GM23338 (cell line): Measurements from ENCODE around the gene ATP4A. TPM values are rescaled to one million over a fixed set of nuclear protein-coding genes. Genes with fewer than 3 reads are reported as not detected.

Source experiments
- ATAC-seq: fragments of 200-7000 bp; cut with Tn5 transposase; 3 replicates; pipeline ENCODE4 v1.9.1; 2020
- DNase-seq: peaks from one replicate; pipeline ENCODE4 v3.0.0-alpha.2; 2015; ENCODE audit warnings: low spot score
- H2AFZ ChIP-seq: fragments of 200-600 bp; sonication (generic); 2 replicates; pipeline ENCODE4 v1.8.0; 2016; ENCODE audit warnings: antibody characterized with exemption, mild to moderate bottlenecking, moderate library complexity
- H3F3A ChIP-seq: fragments of 200-600 bp; sonication (generic); replicated peaks from 2 replicates; pipeline ENCODE4 v1.8.0; 2017; ENCODE audit warnings: antibody characterized with exemption, mixed run types, low read depth
- H3K27ac ChIP-seq: fragments of 200-600 bp; sonication (generic); 2 replicates; pipeline ENCODE4 v1.6.1; 2016; ENCODE audit warnings: low read depth
- H3K27me3 ChIP-seq: fragments of 200-600 bp; sonication (generic); 2 replicates; pipeline ENCODE4 v1.8.0; 2016; ENCODE audit warnings: mild to moderate bottlenecking, mixed run types, moderate library complexity; ENCODE audit not compliant: insufficient read depth
- H3K36me3 ChIP-seq: fragments of 200-600 bp; sonication (generic); 2 replicates; pipeline ENCODE4 v1.8.0; 2016; ENCODE audit warnings: mild to moderate bottlenecking; ENCODE audit not compliant: insufficient read depth
- H3K4me1 ChIP-seq: fragments of 200-600 bp; sonication (generic); 2 replicates; pipeline ENCODE4 v1.8.0; 2016; ENCODE audit warnings: mild to moderate bottlenecking, moderate library complexity; ENCODE audit not compliant: insufficient read depth
- H3K4me2 ChIP-seq: fragments of 200-600 bp; sonication (generic); 2 replicates; pipeline ENCODE4 v1.7.1; 2017; ENCODE audit warnings: mixed run types
- H3K4me3 ChIP-seq: fragments of 200-600 bp; sonication (generic); 2 replicates; pipeline ENCODE4 v1.6.1; 2016; ENCODE audit warnings: mixed run types
- H3K79me2 ChIP-seq: fragments of 200-600 bp; sonication (generic); replicated peaks from 2 replicates; pipeline ENCODE4 v1.8.0; 2017; ENCODE audit warnings: mild to moderate bottlenecking; ENCODE audit not compliant: insufficient read depth
- H3K9me2 ChIP-seq: fragments of 200-600 bp; sonication (generic); 2 replicates; pipeline ENCODE4 v1.8.0; 2017; ENCODE audit not compliant: insufficient read depth
- H4K20me1 ChIP-seq: fragments of 200-600 bp; sonication (generic); replicated peaks from 2 replicates; pipeline ENCODE4 v1.8.0; 2017; ENCODE audit warnings: mild to moderate bottlenecking; ENCODE audit not compliant: insufficient read depth
- H3K27ac Mint-ChIP-seq: 2 replicates; pipeline ENCODE4 v1.8.0; 2020; ENCODE audit warnings: inconsistent platforms, mild to moderate bottlenecking, moderate library complexity, mixed read lengths
- H3K27me3 Mint-ChIP-seq: 3 replicates; pipeline ENCODE4 v1.8.0; 2022; ENCODE audit warnings: low read depth, mild to moderate bottlenecking, moderate library complexity, mixed read lengths, inconsistent platforms; ENCODE audit not compliant: insufficient read depth, poor library complexity
- H3K36me3 Mint-ChIP-seq: 3 replicates; pipeline ENCODE4 v1.8.0; 2021; ENCODE audit warnings: low read depth, mild to moderate bottlenecking, inconsistent platforms, moderate library complexity, mixed read lengths
- H3K4me1 Mint-ChIP-seq: 3 replicates; pipeline ENCODE4 v1.8.0; 2020; ENCODE audit warnings: mild to moderate bottlenecking, inconsistent platforms, mixed read lengths
- H3K4me3 Mint-ChIP-seq: 3 replicates; pipeline ENCODE4 v1.8.0; 2021; ENCODE audit warnings: moderate library complexity, mild to moderate bottlenecking, inconsistent platforms, mixed read lengths
- H3K9me3 Mint-ChIP-seq: 3 replicates; pipeline ENCODE4 v1.8.0; 2020; ENCODE audit warnings: moderate library complexity, mild to moderate bottlenecking, inconsistent platforms, mixed read lengths
- CREB1 ChIP-seq: fragments of 250-450 bp; sonication (Bioruptor Pico); IDR thresholded peaks from 2 replicates; pipeline ENCODE4 v1.5.0; 2020; ENCODE audit warnings: low read depth, mild to moderate bottlenecking, moderate library complexity
- EZH2 ChIP-seq: fragments of 200-600 bp; sonication (generic); IDR thresholded peaks from one replicate; pipeline ENCODE4 v1.8.0; 2017; ENCODE audit warnings: antibody characterized with exemption, mild to moderate bottlenecking, low read depth; ENCODE audit not compliant: unreplicated experiment
- EZH2phosphoT487 ChIP-seq: fragments of 200-600 bp; sonication (generic); IDR thresholded peaks from one replicate; pipeline ENCODE4 v1.8.1; 2018; ENCODE audit warnings: antibody characterized with exemption; ENCODE audit not compliant: unreplicated experiment
- JUNB ChIP-seq: IDR thresholded peaks from one replicate; pipeline ENCODE4 v1.6.1; 2016; ENCODE audit warnings: antibody characterized with exemption; ENCODE audit not compliant: unreplicated experiment
- NANOG ChIP-seq: IDR thresholded peaks from 2 replicates; pipeline ENCODE4 v1.6.1; 2016; ENCODE audit warnings: antibody characterized with exemption, borderline replicate concordance
- POLR2AphosphoS5 ChIP-seq: IDR thresholded peaks from 2 replicates; pipeline ENCODE4 v1.6.1; 2016; ENCODE audit warnings: antibody characterized with exemption, low read depth
- STAT1 ChIP-seq: IDR thresholded peaks from one replicate; pipeline ENCODE4 v1.6.1; 2016; ENCODE audit warnings: antibody characterized with exemption; ENCODE audit not compliant: unreplicated experiment
- ZNF114 ChIP-seq: fragments of 250-450 bp; sonication (Bioruptor Pico); IDR thresholded peaks from 2 replicates; pipeline ENCODE4 v1.5.0; 2020; ENCODE audit warnings: mild to moderate bottlenecking, moderate library complexity
- ZNF331 ChIP-seq: fragments of 250-450 bp; sonication (Bioruptor Pico); IDR thresholded peaks from 2 replicates; pipeline ENCODE4 v1.5.0; 2020; ENCODE audit warnings: low read depth, mild to moderate bottlenecking, moderate library complexity
- polyA plus RNA-seq: library from polyadenylated mRNA; unstranded; fragments of >200 nt; fragmentation: Nextera tagmentation; extraction: Ambion mirVana; gene quantifications from 2 replicates; pipeline ENCODE4 v1.2.1, GENCODE V29; 2016
- total RNA-seq: library from RNA; depleted of rRNA; stranded (reverse); fragments of >200 nt; shearing (Covaris generic); gene quantifications from 2 replicates; pipeline ENCODE4 v1.2.3, GENCODE V29; 2014
- TF ChIP-seq, protein P1 (sequence below): IDR thresholded peaks from 2 replicates; pipeline ENCODE4 v1.6.1; 2016; ENCODE audit warnings: antibody characterized with exemption
- TF ChIP-seq, protein P2 (sequence below): IDR thresholded peaks from one replicate; pipeline ENCODE4 v1.6.1; 2018; ENCODE audit warnings: antibody characterized with exemption; ENCODE audit not compliant: unreplicated experiment
- TF ChIP-seq, protein P3 (sequence below): fragments of 250-450 bp; sonication (Bioruptor Pico); IDR thresholded peaks from 2 replicates; pipeline ENCODE4 v1.5.0; 2020; ENCODE audit warnings: mild to moderate bottlenecking, moderate library complexity
- TF ChIP-seq, protein P4 (sequence below), 2 experiments: fragments of 200-600 bp in 1 of 2; sonication (generic) in 1 of 2; conservative IDR thresholded peaks; 2 replicates each; pipeline versions ENCODE4 v1.5.1 to v1.6.1; 2016 to 2017; ENCODE audit warnings: antibody characterized with exemption in 2 of 2, low read depth in 2 of 2, mild to moderate bottlenecking in 2 of 2, moderate library complexity in 1 of 2

The ATP4A gene
- total and polyA plus RNA-seq, 2 experiments from 2014 or later: 0.61 to 0.63 TPM

DNA sequence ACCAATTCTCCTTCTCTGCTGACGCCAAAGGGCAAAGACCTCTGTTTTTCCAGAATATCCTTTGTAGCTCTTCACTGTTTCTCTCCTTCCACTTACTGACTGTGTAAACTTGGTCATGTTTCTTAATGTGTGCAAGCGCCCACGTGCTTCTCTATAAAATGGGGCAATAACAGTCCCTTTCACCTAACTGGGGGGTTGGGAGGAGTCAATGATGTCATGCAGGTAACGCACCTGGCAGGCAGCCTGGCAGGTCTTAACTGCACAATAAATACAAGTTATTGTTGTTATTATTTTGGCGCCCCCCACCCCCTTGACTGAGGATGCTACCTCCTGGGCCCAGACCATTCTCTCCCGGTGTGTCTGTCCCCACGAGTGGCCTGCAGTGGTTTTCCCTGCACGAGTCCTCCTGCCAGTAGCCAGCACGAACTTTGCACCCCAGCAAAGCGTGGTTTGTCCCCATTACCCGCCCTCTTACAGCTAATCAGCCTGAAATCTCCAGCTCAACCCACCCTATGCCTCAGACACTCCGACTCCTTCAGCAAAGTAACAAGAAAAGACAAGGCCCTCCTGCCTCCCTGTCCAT is 40.6 kb downstream of the ATP4A start:
- H3K4me1 Mint-ChIP-seq: peaks cover 37% of the 10 kb centered on the region
- H3K36me3 Mint-ChIP-seq: no peaks in the 10 kb centered on the region; the same call in 2 of the 3 replicates
- H3K4me3 ChIP-seq: no peak overlapping the region
- no peak overlapping the region for H3K4me2 ChIP-seq
- H3K27ac ChIP-seq: no peak overlapping the region
- peaks cover 18% of the 10 kb centered on the region for H3K27me3 Mint-ChIP-seq
- TF ChIP-seq STAT1 (no peak), POLR2AphosphoS5 (no peak), ZNF114 (CRISPR knock-in tag) (no peak), CREB1 (CRISPR knock-in tag) (no peak), EZH2phosphoT487 (no peak), ZNF331 (no peak), NANOG (no peak), EZH2 (no peak), JUNB (no peak)
- TF ChIP-seq, protein P1, sequence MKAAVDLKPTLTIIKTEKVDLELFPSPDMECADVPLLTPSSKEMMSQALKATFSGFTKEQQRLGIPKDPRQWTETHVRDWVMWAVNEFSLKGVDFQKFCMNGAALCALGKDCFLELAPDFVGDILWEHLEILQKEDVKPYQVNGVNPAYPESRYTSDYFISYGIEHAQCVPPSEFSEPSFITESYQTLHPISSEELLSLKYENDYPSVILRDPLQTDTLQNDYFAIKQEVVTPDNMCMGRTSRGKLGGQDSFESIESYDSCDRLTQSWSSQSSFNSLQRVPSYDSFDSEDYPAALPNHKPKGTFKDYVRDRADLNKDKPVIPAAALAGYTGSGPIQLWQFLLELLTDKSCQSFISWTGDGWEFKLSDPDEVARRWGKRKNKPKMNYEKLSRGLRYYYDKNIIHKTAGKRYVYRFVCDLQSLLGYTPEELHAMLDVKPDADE: no peak
- TF ChIP-seq, protein P2, sequence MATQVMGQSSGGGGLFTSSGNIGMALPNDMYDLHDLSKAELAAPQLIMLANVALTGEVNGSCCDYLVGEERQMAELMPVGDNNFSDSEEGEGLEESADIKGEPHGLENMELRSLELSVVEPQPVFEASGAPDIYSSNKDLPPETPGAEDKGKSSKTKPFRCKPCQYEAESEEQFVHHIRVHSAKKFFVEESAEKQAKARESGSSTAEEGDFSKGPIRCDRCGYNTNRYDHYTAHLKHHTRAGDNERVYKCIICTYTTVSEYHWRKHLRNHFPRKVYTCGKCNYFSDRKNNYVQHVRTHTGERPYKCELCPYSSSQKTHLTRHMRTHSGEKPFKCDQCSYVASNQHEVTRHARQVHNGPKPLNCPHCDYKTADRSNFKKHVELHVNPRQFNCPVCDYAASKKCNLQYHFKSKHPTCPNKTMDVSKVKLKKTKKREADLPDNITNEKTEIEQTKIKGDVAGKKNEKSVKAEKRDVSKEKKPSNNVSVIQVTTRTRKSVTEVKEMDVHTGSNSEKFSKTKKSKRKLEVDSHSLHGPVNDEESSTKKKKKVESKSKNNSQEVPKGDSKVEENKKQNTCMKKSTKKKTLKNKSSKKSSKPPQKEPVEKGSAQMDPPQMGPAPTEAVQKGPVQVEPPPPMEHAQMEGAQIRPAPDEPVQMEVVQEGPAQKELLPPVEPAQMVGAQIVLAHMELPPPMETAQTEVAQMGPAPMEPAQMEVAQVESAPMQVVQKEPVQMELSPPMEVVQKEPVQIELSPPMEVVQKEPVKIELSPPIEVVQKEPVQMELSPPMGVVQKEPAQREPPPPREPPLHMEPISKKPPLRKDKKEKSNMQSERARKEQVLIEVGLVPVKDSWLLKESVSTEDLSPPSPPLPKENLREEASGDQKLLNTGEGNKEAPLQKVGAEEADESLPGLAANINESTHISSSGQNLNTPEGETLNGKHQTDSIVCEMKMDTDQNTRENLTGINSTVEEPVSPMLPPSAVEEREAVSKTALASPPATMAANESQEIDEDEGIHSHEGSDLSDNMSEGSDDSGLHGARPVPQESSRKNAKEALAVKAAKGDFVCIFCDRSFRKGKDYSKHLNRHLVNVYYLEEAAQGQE: no peak
- TF ChIP-seq, protein P3, sequence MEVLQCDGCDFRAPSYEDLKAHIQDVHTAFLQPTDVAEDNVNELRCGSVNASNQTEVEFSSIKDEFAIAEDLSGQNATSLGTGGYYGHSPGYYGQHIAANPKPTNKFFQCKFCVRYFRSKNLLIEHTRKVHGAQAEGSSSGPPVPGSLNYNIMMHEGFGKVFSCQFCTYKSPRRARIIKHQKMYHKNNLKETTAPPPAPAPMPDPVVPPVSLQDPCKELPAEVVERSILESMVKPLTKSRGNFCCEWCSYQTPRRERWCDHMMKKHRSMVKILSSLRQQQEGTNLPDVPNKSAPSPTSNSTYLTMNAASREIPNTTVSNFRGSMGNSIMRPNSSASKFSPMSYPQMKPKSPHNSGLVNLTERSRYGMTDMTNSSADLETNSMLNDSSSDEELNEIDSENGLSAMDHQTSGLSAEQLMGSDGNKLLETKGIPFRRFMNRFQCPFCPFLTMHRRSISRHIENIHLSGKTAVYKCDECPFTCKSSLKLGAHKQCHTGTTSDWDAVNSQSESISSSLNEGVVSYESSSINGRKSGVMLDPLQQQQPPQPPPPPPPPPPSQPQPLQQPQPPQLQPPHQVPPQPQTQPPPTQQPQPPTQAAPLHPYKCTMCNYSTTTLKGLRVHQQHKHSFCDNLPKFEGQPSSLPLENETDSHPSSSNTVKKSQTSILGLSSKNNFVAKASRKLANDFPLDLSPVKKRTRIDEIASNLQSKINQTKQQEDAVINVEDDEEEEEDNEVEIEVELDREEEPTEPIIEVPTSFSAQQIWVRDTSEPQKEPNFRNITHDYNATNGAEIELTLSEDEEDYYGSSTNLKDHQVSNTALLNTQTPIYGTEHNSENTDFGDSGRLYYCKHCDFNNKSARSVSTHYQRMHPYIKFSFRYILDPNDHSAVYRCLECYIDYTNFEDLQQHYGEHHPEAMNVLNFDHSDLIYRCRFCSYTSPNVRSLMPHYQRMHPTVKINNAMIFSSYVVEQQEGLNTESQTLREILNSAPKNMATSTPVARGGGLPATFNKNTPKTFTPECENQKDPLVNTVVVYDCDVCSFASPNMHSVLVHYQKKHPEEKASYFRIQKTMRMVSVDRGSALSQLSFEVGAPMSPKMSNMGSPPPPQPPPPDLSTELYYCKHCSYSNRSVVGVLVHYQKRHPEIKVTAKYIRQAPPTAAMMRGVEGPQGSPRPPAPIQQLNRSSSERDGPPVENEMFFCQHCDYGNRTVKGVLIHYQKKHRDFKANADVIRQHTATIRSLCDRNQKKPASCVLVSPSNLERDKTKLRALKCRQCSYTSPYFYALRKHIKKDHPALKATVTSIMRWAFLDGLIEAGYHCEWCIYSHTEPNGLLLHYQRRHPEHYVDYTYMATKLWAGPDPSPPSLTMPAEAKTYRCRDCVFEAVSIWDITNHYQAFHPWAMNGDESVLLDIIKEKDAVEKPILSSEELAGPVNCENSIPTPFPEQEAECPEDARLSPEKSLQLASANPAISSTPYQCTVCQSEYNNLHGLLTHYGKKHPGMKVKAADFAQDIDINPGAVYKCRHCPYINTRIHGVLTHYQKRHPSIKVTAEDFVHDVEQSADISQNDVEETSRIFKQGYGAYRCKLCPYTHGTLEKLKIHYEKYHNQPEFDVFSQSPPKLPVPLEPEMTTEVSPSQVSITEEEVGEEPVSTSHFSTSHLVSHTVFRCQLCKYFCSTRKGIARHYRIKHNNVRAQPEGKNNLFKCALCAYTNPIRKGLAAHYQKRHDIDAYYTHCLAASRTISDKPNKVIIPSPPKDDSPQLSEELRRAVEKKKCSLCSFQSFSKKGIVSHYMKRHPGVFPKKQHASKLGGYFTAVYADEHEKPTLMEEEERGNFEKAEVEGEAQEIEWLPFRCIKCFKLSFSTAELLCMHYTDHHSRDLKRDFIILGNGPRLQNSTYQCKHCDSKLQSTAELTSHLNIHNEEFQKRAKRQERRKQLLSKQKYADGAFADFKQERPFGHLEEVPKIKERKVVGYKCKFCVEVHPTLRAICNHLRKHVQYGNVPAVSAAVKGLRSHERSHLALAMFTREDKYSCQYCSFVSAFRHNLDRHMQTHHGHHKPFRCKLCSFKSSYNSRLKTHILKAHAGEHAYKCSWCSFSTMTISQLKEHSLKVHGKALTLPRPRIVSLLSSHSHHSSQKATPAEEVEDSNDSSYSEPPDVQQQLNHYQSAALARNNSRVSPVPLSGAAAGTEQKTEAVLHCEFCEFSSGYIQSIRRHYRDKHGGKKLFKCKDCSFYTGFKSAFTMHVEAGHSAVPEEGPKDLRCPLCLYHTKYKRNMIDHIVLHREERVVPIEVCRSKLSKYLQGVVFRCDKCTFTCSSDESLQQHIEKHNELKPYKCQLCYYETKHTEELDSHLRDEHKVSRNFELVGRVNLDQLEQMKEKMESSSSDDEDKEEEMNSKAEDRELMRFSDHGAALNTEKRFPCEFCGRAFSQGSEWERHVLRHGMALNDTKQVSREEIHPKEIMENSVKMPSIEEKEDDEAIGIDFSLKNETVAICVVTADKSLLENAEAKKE: no peak
- TF ChIP-seq, protein P4, sequence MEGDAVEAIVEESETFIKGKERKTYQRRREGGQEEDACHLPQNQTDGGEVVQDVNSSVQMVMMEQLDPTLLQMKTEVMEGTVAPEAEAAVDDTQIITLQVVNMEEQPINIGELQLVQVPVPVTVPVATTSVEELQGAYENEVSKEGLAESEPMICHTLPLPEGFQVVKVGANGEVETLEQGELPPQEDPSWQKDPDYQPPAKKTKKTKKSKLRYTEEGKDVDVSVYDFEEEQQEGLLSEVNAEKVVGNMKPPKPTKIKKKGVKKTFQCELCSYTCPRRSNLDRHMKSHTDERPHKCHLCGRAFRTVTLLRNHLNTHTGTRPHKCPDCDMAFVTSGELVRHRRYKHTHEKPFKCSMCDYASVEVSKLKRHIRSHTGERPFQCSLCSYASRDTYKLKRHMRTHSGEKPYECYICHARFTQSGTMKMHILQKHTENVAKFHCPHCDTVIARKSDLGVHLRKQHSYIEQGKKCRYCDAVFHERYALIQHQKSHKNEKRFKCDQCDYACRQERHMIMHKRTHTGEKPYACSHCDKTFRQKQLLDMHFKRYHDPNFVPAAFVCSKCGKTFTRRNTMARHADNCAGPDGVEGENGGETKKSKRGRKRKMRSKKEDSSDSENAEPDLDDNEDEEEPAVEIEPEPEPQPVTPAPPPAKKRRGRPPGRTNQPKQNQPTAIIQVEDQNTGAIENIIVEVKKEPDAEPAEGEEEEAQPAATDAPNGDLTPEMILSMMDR (conservative IDR thresholded peaks at IDR 0.05; ENCODE audit: low read depth in 2 of 2): no peak
- H3K4me3 Mint-ChIP-seq: no peak overlapping the region
- no peak overlapping the region for H3K27ac Mint-ChIP-seq
- DNase-seq: no peak
- H3K79me2 ChIP-seq: no peaks in the 10 kb centered on the region
- ATAC-seq: no peak
- no peaks in the 10 kb centered on the region for H3K9me3 Mint-ChIP-seq
- peaks cover 24% of the 10 kb centered on the region for H3K4me1 ChIP-seq
- no peaks in the 10 kb centered on the region for H3K9me2 ChIP-seq
- no peaks in the 10 kb centered on the region for H3F3A ChIP-seq
- no peaks in the 10 kb centered on the region for H4K20me1 ChIP-seq
- H3K36me3 ChIP-seq: no peaks in the 10 kb centered on the region
- no peak overlapping the region for H2AFZ ChIP-seq
- H3K27me3 ChIP-seq: no peaks in the 10 kb centered on the region
